Germinal center (tissue), 1 donor: ENCODE measurements around the gene TBC1D22A.

Source experiments
- DNase-seq: peaks from one replicate; pipeline ENCODE4 v3.0.0; 2012; ENCODE audit warnings: mixed read lengths, low spot score

TBC1D22A gene

DNA sequence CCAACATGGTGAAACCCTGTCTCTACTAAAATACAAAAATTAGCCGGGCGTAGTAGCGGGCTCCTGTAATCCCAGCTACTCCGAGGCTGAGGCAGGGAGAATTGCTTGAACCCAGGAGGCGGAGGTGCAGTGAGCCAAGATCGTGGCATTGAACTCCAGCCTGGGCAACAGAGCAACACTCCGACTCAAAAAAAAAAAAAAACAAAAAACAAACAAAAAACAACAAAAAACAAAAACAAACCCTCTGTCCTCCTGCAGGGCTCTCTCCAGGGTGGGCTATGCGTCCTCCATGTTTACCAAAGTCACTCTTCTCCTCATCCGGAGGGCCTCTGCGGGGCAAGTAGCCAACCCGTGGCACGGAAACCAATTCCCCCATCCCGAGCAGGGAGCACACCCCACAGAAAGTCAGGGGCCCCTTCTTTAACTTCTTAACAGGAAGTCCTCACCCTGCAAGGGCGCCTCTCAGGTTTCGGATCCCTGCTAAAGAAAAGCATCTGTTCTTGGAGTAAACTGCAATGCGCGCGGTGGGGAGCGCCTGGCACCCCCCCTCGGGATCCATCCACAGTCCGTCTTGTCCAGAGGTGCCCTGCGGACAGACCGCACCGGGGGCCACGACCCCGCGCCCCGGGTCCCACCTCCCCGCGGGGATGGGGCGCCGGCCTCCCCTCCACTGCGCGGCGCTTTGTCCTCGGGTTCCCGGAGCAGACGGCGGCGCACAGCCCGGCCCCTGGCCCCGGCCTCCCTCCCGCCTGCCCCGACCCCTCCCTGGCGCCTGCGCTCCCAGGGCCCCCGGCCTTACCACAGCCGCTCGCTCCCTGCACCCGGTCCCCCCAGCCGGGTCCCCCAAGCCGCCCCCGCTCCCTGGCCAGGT, 25.1 kb upstream of the TBC1D22A start:
- peak; percentile 70 for DNase-seq

DNA sequence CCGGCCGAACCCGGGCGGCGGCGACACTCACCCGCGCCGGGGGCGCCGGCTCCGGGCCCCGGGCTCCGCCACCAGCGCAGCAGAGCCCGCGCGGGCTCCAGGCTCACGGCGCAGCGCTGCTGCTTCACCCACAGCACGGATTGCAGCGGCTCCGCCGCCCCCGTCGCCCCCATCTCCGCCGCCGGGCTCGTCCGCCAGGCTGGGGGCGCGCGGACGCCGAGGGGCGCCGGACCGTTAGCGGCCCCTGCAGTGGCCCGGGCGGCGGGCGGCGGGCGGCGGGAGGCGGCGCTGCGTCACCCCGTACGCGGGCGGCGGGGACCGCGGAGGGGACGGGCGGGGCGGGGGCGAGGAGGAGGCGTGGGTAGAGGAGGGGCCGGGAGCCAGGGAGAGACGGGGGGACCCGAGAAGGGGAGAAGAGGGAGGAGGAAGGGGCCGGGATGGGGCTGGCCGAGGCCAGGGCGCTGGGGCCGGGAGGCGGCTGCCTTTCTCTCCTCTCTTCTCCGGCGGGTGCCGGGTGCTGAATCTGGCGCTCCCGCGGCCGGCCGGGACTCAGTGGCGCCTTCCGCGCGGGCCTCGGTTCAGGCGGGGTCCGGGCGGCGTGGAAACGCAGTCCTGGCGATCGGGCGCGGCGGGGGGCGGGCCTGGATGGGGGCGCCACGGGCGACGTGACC, 24.3 kb upstream of the TBC1D22A start, which contains the start of gene CERK:
Gene CERK, minus strand, starts transcription at position 277 of the 671 bp plus-strand sequence. Its CDS starts 104 bp downstream, at position 173.
- peak; percentile 74 for DNase-seq

DNA sequence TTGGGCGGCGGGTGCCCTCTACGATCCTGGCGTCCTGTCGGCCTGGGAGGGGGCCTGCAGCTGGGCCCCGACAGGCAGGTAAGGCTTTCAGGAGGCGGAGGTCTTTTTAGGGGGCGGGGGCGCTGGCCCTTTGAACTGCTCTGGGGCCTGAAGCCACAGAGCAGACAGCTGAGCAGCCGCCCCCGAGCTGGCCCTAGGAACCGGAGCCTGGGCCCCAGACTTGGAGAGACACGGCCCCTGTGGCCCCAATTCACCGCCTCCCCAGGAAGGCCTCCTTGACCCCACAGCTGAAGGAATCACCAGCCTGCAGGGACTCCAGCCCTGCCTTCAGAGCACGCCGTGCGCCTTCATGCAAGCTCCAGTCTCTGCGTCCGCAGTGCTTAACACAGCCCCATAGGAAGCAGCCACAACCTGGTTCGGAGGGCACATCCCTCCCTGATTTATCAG, 23.8 kb upstream of the TBC1D22A start:
- DNase-seq: no peak

DNA sequence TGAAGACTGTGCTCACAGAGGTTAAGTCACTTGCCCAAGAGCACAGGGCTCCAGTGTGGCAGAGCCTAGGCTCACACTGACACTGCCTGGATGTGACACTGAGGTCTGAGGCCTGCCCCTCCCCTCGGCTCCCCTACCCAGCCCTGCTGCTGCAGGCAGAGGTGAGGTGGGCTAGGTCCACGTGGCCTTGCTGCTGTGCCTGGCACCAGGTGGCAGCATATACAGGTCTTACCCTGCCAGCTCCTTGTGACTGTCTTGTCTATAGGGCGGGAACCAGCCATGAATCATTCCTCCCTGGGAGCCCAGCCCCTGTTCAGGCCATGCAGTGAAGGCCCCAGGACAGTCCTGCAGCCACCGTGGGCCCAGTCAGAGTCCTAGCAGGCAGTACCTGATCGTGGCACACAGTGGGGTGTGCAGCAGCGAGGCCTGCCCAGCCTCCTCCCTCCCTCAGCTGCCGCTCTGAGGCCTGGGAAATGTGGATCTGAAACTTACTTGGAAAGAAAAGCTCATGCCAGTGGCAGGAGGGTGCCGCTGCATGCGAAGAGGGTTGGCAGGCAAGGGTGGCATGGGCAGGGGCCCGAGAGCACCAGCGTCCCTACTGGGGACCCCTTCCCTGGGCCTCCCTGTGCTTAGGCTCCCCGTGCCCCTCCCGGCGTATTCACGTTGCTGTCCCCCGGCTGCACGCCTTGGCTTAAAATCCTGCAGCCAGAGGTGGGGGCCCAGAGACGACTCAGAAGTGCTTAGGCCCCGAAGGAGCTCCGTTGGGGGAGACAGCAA, 23.2 kb upstream of the TBC1D22A start:
- DNase-seq: peak; percentile 30

DNA sequence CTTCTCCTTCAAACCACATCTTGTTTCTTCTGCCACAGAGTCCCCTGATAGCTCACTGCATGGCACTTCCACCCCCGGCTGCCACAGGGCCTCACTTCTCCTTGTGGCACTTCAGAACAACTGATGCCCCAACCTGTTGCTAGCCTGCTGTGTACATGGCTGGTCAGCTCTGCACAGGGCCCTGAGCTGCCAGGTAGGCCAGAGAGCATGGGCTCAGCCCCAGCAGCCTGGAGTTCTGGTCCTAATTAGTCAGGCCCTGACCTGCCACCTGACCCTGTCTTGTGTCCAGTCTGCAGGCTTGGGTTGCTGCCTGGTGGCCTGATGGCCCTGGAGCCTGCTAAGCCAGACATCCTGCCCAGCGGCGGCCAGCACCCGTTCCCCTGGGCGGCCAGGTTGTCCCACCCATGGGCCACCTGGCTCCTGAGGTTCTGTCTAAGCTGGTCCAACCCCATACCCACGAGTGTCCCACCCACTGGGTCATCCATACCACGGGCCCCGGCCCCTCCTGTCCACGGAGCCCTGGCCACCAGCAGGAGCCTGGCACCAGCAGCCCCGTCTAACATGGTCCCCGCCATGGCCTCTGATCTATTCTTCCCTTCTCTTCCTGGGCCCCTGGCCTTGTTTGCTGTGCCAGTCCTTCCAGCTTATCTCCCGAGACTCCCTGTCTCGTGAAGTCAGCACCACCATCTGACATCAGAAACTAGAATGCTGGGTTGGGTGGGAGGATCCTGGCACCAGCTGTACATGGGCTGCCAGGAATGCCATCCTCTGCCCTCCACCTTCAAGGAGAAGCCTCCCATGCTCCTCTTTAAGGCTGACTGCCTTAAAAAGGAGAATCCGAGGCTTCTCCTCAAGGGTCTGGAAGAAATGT, 21.3 kb upstream of the TBC1D22A start:
- DNase-seq: no peak

DNA sequence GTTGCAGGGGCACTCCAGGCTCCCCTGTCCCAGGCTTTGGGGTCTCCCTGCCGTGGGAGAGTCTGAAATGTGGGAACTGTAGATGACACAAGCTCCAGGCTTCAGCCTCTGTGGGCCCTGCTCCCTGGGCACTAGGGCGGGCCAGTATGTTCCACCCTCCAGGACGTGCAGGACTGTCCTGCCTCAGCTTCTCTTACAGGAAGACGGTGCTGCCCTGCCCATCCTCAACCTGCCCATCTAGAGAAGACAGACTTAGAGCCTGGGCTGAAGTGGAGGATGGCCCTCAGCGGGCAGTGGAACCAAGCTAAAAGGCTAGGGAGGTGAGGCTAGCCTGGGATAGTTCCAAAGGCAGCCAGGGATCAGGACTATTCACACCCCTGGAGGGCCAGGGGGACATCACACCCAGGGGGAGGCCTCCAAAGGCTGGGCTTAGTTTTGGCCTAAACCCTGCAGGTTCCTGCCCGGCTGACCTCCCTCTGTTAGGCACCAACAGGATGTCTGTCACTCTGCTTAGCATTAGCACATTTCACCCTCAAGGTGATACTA, 20.4 kb upstream of the TBC1D22A start:
- DNase-seq: no peak

DNA sequence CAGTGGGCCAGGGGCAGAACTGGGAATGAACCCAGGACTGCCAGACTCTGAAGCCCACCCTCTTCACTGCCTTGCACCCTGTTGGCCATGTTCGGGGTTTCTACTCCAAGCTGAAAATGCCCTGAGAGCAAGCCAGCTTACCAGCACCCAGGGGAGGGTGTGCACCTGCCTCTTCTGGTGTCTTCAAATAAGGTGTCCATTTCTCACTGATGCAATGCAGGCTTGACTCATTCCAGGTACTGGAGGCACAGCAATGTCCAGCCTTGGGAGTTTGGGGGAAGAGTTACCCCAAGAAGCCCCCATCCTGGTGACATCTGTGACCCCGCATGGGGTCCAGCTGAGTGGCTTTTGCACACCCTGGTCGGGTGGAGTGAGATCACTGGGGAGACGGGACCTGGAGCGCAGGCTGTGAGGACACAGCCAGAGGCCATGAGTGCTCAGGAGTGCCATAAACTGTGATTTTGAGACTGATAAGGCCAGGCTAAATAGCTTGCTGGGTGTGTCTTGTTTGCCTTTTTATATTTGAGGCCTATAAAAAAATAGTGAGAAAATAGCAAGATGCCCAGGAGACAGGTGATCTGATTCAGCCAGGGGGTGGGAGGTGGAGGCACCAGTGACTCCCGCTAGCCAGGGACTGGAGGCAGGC, 19.8 kb upstream of the TBC1D22A start:
- DNase-seq: no peak

DNA sequence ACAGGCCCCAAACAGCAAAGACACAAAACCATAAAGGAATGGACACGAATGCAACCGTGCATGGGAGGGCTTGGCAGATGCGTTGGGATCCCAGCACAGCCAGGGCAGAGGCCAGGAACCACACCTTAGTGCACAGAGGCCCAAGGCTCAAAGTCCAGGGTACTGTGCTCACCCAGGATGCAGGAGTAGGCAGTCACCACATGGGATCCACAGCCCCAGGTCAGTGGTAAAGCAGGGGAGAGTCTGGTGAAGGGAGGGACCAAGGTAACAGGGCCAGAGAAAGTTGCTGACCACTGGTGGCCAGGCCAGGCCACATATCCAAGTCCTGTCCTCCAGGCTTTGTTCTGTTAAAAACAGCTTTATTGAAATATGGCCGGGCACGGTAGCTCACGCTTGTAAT, 17.9 kb upstream of the TBC1D22A start:
- no peak for DNase-seq

DNA sequence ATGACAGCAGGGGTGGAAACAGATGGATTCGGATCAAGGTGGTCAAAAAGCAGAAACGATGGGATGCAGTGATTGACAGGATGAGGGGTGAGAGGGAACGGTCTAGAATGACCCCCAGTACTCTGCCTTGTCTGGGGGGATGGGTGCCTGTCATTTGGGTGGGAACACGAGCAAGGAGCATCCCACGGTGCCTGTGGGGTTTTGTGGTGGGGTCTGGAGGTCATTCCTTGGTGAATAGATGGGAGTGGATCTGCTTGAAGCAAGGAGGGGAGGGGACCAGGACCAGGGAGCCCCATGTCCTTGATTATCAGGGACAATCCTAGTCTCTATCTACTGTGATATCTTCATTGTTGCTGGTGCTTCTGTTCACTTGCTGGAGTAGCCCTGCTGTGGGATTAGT, 16.3 kb upstream of the TBC1D22A start:
- no peak for DNase-seq

DNA sequence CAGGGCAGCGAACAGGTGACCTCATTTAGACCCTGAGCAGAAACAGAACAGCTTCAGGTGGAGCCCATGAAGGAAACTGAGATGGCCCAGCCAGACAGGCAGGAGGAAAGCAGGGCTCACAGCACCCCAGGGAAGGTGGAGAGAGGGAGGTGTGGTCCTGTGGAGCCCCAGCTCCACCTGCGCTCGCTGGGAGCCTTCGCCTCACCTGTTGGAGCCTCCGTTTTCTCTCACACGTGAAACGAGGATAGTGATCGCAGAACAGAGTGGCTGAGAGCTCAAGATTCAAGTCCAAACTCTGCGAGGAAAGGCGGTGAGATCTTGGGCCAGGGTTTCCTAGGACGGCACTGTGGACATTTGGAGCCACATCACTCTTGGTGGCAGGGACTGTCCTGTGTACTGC, 15.8 kb upstream of the TBC1D22A start:
- DNase-seq: no peak

DNA sequence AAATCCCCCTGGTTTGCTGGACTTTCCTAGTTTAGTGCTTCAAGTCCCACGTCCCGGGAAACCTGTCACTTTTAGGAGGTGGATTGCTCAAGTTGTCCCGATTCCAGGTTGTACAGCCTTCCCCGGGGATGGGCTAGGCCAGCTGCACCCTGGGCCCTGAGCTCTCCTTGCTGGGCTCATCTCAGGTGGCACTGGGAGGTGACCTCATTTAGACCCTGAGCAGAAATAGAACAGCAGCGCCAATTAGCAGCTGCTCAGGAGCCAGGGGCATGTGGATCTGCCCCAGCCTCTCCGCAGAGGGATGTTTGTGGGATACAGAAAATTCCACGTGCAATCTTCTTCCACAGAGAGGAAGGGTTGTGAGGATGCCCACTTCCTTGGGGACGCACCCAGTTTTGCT, 14.8 kb upstream of the TBC1D22A start:
- DNase-seq: no peak

DNA sequence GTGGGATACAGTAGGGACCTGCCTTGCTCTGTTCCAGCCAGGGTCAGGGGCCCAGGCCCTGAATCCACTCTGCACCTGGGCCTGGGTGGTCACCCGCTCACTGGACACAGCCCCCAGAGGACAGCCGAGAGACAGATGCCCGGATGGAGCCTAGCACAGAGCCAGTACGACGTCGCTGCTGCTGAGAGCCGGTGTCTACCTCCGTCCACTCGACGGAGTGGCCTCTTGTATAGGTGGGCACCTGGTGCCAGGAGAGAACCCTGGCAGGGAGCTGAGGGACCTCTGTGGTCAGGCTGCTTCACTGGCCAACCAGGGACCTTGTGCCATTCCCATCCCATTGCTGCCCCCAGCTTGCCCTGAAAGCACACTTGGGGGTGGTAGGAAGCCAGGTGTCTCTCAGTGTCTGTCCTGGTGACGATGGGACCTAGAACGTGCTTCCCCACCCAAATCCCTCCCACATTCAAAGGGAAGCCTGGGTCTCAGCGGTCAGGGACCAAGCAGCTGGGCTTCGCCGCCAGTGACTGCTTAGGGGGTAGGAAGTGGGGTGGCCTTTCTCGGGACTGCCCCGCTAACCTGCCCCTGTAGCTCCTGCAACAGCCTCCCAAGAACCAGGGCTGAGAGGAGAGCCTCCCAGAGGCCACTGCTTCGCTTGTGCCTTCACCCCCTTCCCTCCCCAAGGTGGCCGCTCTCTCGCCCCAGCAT, 14.1 kb upstream of the TBC1D22A start:
- DNase-seq: no peak

DNA sequence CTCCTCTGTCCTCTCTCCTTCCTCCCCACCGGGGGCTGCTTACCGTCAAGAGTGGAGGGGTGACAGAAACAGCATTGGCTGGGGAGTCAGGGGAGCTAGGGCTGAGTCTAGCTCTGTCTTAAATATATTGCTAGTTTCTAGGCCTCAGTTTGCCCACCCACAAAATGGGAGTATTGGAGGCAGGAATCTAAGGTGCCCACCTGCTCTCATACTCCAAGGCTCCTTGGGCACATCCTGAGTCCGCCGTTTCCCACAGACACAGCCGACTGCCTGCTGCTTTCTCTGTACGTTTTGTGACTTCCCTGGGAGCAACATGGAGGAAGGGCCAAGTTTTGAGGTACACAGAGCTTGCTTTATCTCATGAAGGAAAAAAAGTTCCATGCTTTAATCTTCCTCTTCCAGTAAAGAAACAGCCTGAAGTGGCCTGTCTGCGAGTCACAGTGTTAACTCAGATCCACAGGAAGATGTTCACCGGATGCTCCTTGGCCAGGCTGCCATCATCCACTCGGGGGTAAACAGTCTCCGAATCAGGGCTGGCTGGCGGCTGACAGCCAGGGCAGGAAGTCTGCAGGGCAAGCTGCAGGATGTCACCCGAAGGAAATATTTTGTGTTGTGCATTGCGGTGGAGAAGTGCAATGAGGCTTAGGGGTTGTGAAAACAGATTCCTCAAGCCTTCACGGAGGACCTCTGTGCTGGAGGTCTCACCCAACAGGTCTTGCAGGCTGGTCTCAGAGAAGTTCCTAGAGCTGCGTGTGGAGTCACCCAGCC, 13.4 kb upstream of the TBC1D22A start:
- DNase-seq: no peak

DNA sequence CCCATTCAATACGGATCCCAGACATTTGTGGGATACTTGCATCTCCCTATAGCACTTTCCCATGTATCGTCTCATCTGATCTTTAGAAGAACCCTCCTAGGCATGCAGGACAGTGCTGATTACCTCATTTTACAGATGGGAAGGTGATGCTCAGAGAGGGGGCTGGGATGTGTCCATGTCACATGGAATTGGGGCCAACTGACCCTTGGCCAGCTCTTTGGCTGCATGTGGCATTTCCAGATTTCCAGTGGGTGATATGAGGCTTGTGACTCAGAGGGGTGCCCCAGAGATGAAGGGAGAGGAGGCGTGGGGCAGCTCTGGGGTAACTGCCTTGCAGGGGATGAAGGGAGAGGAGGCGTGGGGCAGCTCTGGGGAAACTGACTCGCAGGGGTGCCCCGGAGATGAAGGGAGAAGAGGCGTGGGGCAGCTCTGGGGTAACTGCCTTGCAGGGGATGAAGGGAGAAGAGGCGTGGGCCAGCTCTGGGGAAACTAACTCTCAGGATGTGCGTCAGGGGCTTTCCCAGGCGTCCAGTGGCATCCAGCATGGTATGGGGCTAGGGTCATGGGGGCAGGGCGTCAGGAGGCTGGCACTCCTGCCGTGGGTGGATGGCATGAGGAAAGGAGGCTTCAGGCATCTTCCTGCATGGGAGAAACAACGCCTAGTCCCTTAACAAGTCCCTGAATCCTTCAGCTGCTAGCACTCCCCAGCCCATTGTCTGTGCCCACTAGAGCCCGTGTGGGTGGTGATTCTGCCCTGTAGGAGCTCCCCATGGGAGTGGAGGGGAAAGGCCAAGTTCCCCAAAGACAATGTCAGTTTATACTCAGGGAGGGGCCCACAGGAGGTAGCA, 12.5 kb upstream of the TBC1D22A start:
- DNase-seq: no peak

DNA sequence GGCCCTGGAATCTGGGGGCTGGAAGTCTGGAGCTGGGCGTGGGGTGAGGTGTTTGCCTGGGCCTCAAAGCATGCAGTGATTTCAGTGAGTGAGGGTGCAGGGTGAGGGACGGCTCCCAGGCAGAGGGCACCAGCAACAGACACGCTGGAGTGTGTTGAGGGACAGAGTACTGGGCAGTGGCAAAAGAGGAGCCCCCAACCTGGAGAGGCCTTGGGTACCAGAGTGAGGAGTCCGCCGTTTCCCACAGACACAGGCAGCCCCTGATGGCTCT, 12.0 kb upstream of the TBC1D22A start:
- no peak for DNase-seq

DNA sequence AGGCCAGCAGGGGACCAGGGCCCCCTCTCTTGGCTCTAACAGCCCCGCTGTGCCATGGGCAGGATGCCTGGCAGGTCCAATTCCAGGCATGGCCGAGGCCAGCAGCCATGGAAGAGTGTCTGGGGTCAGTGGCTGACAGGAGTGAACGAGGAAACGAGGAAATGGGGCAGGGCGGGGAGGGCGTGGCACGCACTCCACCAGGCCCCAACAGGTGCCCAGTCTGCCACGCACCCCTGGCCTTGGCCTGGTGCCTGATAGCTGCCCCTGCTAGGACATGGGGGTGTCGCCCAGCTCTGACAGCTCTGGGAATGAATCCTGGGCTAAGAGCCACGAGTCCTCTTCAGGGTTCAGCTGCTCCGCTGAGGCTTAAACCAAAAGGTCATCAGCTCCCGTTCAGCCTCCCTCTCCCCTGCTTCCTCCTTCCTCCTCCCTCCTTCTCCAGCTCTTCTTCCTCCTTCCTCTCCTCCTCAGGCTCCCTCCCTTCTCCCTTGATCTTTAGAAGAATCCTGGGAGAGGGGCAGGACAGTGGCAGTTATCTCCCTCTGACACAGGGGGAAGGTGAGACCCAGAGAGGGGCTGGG, 11.5 kb upstream of the TBC1D22A start:
- no peak for DNase-seq

DNA sequence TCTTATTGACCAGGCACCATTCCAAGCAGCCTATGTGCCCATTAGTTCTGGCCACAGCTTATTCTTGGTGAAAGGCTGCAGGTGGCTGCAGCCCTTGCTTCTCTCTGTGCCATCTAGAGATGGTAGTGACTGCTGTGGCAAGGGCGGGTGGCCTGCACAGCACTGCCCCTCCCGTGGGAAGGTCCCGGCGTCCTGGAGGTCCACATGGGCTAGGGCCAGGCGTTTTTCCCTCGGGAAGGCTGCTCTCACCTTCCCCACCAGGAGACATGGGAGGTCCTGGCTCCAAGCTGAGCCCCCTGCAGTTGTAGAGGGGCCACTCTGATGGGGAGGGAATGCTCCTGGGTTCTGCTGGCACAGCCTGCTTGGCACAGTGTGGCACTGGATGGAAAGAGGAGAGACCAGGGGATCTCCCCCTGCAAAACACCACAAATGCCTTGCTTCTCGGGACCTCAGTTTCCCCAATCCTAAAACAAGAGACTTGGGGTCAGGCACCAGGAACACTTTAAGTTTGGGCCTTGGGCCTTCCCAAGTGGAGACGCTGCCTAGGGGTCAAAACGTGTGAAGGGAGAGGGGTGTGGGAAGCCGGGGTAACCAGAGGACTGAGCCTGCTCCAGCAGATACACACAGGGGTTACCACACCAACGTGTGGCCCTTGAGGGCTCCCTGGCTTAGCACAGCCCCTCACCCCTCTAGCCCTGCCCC, 10.0 kb upstream of the TBC1D22A start:
- DNase-seq: no peak

DNA sequence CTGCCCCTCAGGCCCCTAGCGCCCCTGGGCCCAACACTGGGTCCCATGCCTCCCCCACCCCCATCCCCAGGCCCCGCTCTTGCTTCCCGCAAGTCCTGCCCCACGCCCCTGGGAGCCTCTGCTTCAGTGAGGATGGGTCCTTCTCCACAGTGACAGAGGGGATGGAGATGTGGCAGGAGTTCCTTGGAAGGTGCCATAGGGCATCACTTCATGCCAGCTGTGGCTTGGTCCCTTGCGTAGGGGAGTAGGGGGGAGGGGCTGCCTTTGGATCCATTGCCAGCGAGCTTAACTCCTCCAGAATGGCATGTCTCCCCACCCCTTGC, 9.5 kb upstream of the TBC1D22A start:
- no peak for DNase-seq
